Coronary artery (tissue), 2 donors: ENCODE data around the gene FBXL17.

Experiments used
- DNase-seq: peaks from one replicate; pipeline ENCODE4 v3.0.0-alpha.2; 2017; ENCODE audit warnings: low spot score
- H3K27ac ChIP-seq, 2 donors: fragments of 200-600 bp; sonication (generic); one replicate each; pipeline ENCODE4 v1.5.1; 2016 to 2019
- H3K4me3 ChIP-seq: fragments of 200-600 bp; sonication (generic); 2 replicates; pipeline ENCODE4 v1.5.1; 2016; ENCODE audit warnings: mild to moderate bottlenecking, moderate library complexity
- CTCF ChIP-seq: fragments of 200-600 bp; sonication (generic); IDR thresholded peaks from one replicate; pipeline ENCODE4 v1.5.1; 2019; ENCODE audit warnings: antibody characterized with exemption

The FBXL17 gene

GRCh38 chr5:108249785-108250426, 132.0 kb downstream of the FBXL17 start:
- no peak for TF ChIP-seq CTCF
- Histone ChIP-seq H3K27ac (no peak overlapping the region), H3K4me3 (no peak overlapping the region)
- no peak for DNase-seq

GRCh38 chr5:108249095-108249784, 132.7 kb downstream of the FBXL17 start:
- Histone ChIP-seq H3K4me3 (no peak overlapping the region), H3K27ac (no peak overlapping the region)
- TF ChIP-seq CTCF: no peak
- DNase-seq: no peak

- DNase-seq: no peak
- Histone ChIP-seq H3K4me3 (no peak overlapping the region), H3K27ac (no peak overlapping the region)
- TF ChIP-seq CTCF: no peak
Observed at GRCh38 chr5:108238936-108239887, 142.7 kb downstream of the FBXL17 start.

GRCh38 chr5:108238461-108238860, 143.4 kb downstream of the FBXL17 start:
- no peak overlapping the region for H3K27ac ChIP-seq
- no peak overlapping the region for H3K4me3 ChIP-seq
- DNase-seq: no peak
- no peak for TF ChIP-seq CTCF

GRCh38 chr5:108233617-108234155, 148.2 kb downstream of the FBXL17 start:
- no peak for DNase-seq
- H3K4me3 ChIP-seq: no peak overlapping the region
- TF ChIP-seq CTCF: no peak
- H3K27ac ChIP-seq: no peak overlapping the region

- H3K27ac ChIP-seq: no peak overlapping the region
- no peak for TF ChIP-seq CTCF
- H3K4me3 ChIP-seq: no peak overlapping the region
- DNase-seq: no peak
Observed at GRCh38 chr5:108232805-108233204, 149.1 kb downstream of the FBXL17 start.
